Activated naive CD8-positive, alpha-beta T cell treated with anti-CD3 and anti-CD28 coated beads, Interleukin-2, amount 50 U/mL, for 24 hours (primary cell): ENCODE data around the gene RRM1.
"Not testable (repeated sequence)": the region's sequence is repeated elsewhere in the genome, so short reads cannot be mapped to it uniquely, and the experiment has no call there.

Experiments used
- ATAC-seq: fragments of 150-1000 bp; cut with Tn5 transposase; one replicate; pipeline ENCODE4 v1.10.0; 2021
- DNase-seq: peaks from one replicate; pipeline ENCODE4 v3.0.0; 2021
- H3K27ac Mint-ChIP-seq: one replicate; pipeline ENCODE4 v1.8.0; 2021; ENCODE audit warnings: mild to moderate bottlenecking, mixed read lengths
- H3K27me3 Mint-ChIP-seq: one replicate; pipeline ENCODE4 v1.8.0; 2021; ENCODE audit warnings: mixed read lengths
- H3K36me3 Mint-ChIP-seq: one replicate; pipeline ENCODE4 v1.8.0; 2021; ENCODE audit warnings: low read depth, mixed read lengths
- H3K4me1 Mint-ChIP-seq: one replicate; pipeline ENCODE4 v1.8.0; 2021; ENCODE audit warnings: mixed read lengths
- H3K4me3 Mint-ChIP-seq: one replicate; pipeline ENCODE4 v1.8.0; 2021; ENCODE audit warnings: mild to moderate bottlenecking, moderate library complexity, mixed read lengths
- H3K9me3 Mint-ChIP-seq: one replicate; pipeline ENCODE4 v1.8.0; 2021; ENCODE audit warnings: mixed read lengths

Gene RRM1

DNA sequence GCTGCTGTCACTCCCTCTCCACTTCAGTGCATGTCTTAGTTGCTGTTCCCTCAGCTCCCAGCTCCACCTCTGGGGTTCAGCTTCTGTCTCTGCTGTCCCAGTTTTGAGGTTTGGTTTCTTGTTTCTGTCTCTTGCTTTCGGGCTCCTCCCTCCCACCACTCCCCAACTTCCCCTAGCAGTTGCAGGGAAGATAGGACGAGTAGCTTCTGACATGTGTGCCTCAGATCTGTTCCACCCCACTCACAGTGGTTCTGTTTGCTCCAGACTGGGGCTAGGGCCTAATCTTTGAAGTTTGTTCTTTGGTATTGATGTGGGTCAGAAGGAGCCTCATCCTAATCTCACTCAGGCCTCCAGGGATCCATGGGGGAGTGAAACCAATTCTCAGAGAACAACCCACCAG, 2.6 kb upstream of the RRM1 start:
- H3K9me3 Mint-ChIP-seq: no peaks in the 10 kb centered on the region
- peaks cover 63% of the 10 kb centered on the region for H3K4me1 Mint-ChIP-seq
- peaks cover 34% of the 10 kb centered on the region for H3K36me3 Mint-ChIP-seq
- DNase-seq (no peak), ATAC-seq (no peak)
- no peak overlapping the region for H3K27ac Mint-ChIP-seq
- no peak overlapping the region for H3K4me3 Mint-ChIP-seq
- H3K27me3 Mint-ChIP-seq: no peaks in the 10 kb centered on the region

- Mint-ChIP-seq H3K27me3 (no peaks in the 10 kb centered on the region), H3K4me3 (peak overlapping the region; percentile 94), H3K9me3 (no peaks in the 10 kb centered on the region), H3K4me1 (peaks cover 65% of the 10 kb centered on the region), H3K36me3 (peaks cover 33% of the 10 kb centered on the region), H3K27ac (peak overlapping the region; percentile 93)
- DNase-seq: no peak
- ATAC-seq: no peak
These were observed 866 bp upstream of the RRM1 start for GRCh38 chr11:4093519-4094347.

GRCh38 chr11:4095509-4096230, 1.1 kb downstream of the RRM1 start:
- H3K4me3 Mint-ChIP-seq: peak overlapping the region; percentile 94
- no peak for DNase-seq
- no peaks in the 10 kb centered on the region for H3K27me3 Mint-ChIP-seq
- H3K27ac Mint-ChIP-seq: peak overlapping the region; percentile 93
- no peaks in the 10 kb centered on the region for H3K9me3 Mint-ChIP-seq
- H3K4me1 Mint-ChIP-seq: peaks cover 68% of the 10 kb centered on the region
- peaks cover 44% of the 10 kb centered on the region for H3K36me3 Mint-ChIP-seq
- no peak for ATAC-seq

- ATAC-seq (no peak), DNase-seq (no peak)
- peaks cover 51% of the 10 kb centered on the region for H3K4me1 Mint-ChIP-seq
- no peak overlapping the region for H3K4me3 Mint-ChIP-seq
- H3K27me3 Mint-ChIP-seq: no peaks in the 10 kb centered on the region
- no peaks in the 10 kb centered on the region for H3K9me3 Mint-ChIP-seq
- peaks cover 56% of the 10 kb centered on the region for H3K36me3 Mint-ChIP-seq
- no peak overlapping the region for H3K27ac Mint-ChIP-seq
These were observed 3.5 kb downstream of the RRM1 start for GRCh38 chr11:4098026-4098621.

DNA sequence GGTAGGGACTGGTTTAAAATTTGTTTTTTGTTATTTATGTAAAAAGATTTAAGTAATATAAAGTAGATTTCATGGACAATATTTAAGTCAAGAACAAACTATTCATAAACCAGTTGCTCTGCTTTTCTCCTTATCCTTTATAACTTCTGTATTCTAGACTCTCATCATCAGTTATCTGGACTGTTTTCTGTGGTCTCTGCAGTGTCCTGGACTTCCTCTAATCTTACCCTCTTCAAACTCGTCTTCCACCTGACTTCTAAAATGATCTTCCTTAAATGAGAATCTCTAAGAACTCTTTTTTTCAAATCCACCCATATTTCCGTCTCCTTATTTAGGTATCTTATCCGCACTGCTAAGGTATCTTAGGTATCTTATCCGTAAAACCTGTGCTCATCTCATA, 8.1 kb downstream of the RRM1 start:
- no peak overlapping the region for H3K27ac Mint-ChIP-seq
- H3K4me1 Mint-ChIP-seq: peaks cover 26% of the 10 kb centered on the region

GRCh38 chr11:4103269-4103668, 8.7 kb downstream of the RRM1 start:
- peaks cover 62% of the 10 kb centered on the region for H3K36me3 Mint-ChIP-seq
- peaks cover 25% of the 10 kb centered on the region for H3K4me1 Mint-ChIP-seq
- H3K4me3 Mint-ChIP-seq: no peak overlapping the region
- H3K9me3 Mint-ChIP-seq: no peaks in the 10 kb centered on the region
- H3K27ac Mint-ChIP-seq: no peak overlapping the region
- no peak for ATAC-seq
- DNase-seq: no peak
- H3K27me3 Mint-ChIP-seq: no peaks in the 10 kb centered on the region

More for the DNA sequence above, 8.1 kb downstream of the RRM1 start:
- Mint-ChIP-seq H3K4me3 (no peak overlapping the region), H3K9me3 (no peaks in the 10 kb centered on the region), H3K27me3 (no peaks in the 10 kb centered on the region), H3K36me3 (peaks cover 58% of the 10 kb centered on the region)
- ATAC-seq: no peak
- DNase-seq: no peak

- no peaks in the 10 kb centered on the region for H3K9me3 Mint-ChIP-seq
- peaks cover 57% of the 10 kb centered on the region for H3K36me3 Mint-ChIP-seq
- no peak overlapping the region for H3K4me3 Mint-ChIP-seq
- DNase-seq (no peak), ATAC-seq (no peak)
- no peak overlapping the region for H3K27ac Mint-ChIP-seq
- H3K27me3 Mint-ChIP-seq: no peaks in the 10 kb centered on the region
- peaks cover 5% of the 10 kb centered on the region for H3K4me1 Mint-ChIP-seq
These were observed 11.3 kb downstream of the RRM1 start for GRCh38 chr11:4105916-4106315.

DNA sequence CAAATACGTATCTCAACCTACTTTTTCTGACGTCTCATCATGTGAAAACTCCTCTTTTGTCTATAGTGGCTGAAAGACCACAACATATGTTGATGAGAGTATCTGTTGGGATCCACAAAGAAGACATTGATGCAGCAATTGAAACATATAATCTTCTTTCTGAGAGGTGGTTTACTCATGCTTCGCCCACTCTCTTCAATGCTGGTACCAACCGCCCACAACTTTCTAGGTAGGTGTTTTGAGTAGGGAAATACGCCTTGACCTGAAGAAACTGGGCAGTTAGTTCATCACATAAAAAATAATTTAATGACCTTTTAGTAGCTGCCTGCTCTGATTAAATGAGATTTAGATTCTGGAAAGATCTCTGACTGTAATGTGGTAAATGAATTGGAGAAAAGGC, 17.2 kb downstream of the RRM1 start:
- Mint-ChIP-seq H3K9me3 (no peaks in the 10 kb centered on the region), H3K27ac (no peak overlapping the region), H3K4me1 (peaks cover 2% of the 10 kb centered on the region), H3K4me3 (no peak overlapping the region), H3K27me3 (no peaks in the 10 kb centered on the region), H3K36me3 (peaks cover 58% of the 10 kb centered on the region)
- no peak for DNase-seq
- ATAC-seq: no peak

GRCh38 chr11:4115128-4115527, 20.5 kb downstream of the RRM1 start:
- ATAC-seq: no peak
- Mint-ChIP-seq H3K27ac (no peak overlapping the region), H3K9me3 (no peaks in the 10 kb centered on the region), H3K4me3 (no peak overlapping the region), H3K36me3 (peaks cover 57% of the 10 kb centered on the region), H3K4me1 (peaks cover 2% of the 10 kb centered on the region), H3K27me3 (no peaks in the 10 kb centered on the region)
- DNase-seq: no peak

DNA sequence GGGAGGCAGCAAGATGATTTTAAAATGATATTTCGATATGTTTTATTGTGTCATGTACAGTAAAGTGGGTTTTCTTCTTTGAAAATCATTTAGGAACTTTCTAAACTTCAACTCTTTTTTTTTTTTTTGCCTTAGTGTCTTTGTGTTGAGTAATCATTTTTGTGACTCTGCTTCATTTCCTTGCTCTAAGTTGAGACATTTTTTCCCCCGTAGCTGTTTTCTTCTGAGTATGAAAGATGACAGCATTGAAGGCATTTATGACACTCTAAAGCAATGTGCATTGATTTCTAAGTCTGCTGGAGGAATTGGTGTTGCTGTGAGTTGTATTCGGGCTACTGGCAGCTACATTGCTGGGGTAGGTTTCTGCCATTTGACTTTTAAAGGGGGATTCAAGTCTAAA, 23.5 kb downstream of the RRM1 start:
- no peak overlapping the region for H3K4me3 Mint-ChIP-seq
- H3K27me3 Mint-ChIP-seq: no peaks in the 10 kb centered on the region
- H3K27ac Mint-ChIP-seq: no peak overlapping the region
- peaks cover 2% of the 10 kb centered on the region for H3K4me1 Mint-ChIP-seq
- ATAC-seq (no peak), DNase-seq (no peak)
- H3K9me3 Mint-ChIP-seq: no peaks in the 10 kb centered on the region
- peaks cover 57% of the 10 kb centered on the region for H3K36me3 Mint-ChIP-seq

DNA sequence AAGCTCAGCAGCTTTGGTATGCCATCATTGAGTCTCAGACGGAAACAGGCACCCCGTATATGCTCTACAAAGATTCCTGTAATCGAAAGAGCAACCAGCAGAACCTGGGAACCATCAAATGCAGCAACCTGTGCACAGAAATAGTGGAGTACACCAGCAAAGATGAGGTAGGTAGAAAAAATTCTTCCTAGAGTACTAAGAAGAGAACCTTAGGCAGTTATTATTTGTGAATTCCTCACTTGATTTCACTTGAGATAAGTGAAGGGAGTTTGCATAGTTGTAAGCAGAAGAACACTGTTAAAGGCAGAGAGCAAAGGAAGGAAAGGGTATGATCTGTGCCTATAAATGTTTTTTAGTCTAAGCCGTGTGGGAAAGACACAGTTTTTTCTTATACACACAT, 28.6 kb downstream of the RRM1 start:
- no peaks in the 10 kb centered on the region for H3K4me1 Mint-ChIP-seq
- no peaks in the 10 kb centered on the region for H3K9me3 Mint-ChIP-seq
- no peaks in the 10 kb centered on the region for H3K27me3 Mint-ChIP-seq
- H3K36me3 Mint-ChIP-seq: peaks cover 74% of the 10 kb centered on the region
- ATAC-seq: no peak
- no peak overlapping the region for H3K27ac Mint-ChIP-seq
- no peak for DNase-seq
- no peak overlapping the region for H3K4me3 Mint-ChIP-seq

DNA sequence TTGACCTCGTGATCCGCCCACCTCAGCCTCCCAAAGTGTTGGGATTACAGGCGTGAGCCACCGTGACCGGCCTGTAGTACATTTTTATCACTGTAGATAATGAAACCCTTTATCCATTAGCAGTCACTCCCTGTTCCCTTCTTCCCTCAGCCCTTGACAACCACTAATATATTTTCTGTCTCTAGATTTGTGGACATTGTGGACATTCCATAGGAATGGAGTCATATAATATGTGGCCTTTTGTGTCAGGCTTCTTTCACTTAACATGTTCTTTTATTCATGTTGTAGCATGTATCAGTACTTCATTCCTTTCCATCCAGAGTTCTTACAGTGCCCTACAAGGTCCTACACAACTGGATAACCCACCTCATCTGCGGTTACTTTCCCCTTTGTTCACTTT, 30.5 kb downstream of the RRM1 start:
- ATAC-seq (no peak), DNase-seq (no peak)
- Mint-ChIP-seq H3K27me3 (no peaks in the 10 kb centered on the region), H3K27ac (no peak overlapping the region), H3K9me3 (no peaks in the 10 kb centered on the region), H3K4me3 (no peak overlapping the region), H3K36me3 (peaks cover 74% of the 10 kb centered on the region), H3K4me1 (no peaks in the 10 kb centered on the region)

DNA sequence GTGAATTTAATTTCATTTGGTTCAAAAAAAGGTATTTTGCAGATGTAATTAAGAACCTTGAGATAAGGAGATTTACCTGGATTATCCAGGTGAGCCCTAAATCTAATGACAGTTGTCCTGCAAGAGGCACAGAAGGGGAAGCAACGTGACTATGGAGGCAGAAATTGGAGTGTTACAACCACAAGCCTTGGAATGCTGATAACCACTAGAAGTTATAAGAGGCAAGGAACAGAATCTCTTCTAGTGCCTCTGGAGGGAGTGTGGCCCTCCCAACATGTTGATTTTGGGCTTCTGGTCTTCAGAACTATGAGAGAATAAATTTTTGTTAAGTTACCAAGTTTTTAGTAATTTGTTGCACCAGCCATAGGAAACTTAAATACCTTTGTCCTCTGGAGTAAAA, 32.8 kb downstream of the RRM1 start:
- ATAC-seq (no peak), DNase-seq (no peak)
- H3K9me3 Mint-ChIP-seq: no peaks in the 10 kb centered on the region
- no peak overlapping the region for H3K4me3 Mint-ChIP-seq
- no peaks in the 10 kb centered on the region for H3K4me1 Mint-ChIP-seq
- no peak overlapping the region for H3K27ac Mint-ChIP-seq
- no peaks in the 10 kb centered on the region for H3K27me3 Mint-ChIP-seq
- peaks cover 72% of the 10 kb centered on the region for H3K36me3 Mint-ChIP-seq

DNA sequence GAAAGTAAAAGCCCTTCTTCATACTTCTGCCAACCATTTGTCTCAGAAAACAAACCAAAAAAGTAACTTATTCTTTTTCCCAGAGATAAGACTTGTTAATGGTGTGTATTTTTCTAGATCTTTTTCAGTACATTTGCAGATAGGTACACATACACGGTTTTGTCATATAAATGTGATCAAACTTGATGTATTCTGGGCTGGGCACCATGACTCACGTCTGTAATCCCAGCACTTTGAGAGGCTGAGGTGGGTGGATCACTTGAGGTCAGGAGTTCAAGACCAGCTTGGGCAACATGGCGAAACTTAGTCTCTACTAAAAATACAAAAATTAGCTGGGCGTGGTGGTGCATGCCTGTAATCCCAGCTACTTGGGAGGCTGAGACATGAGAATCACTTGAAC, 35.6 kb downstream of the RRM1 start:
- not testable (repeated sequence) for H3K27me3 Mint-ChIP-seq, H3K27ac Mint-ChIP-seq, H3K4me3 Mint-ChIP-seq, H3K4me1 Mint-ChIP-seq, H3K9me3 Mint-ChIP-seq, ATAC-seq, DNase-seq
- H3K36me3 Mint-ChIP-seq: peaks cover 76% of the 10 kb centered on the region

- peaks cover 15% of the 10 kb centered on the region for H3K9me3 Mint-ChIP-seq
- H3K4me1 Mint-ChIP-seq: no peaks in the 10 kb centered on the region
- DNase-seq: no peak
- ATAC-seq: no peak
- peaks cover 74% of the 10 kb centered on the region for H3K36me3 Mint-ChIP-seq
- no peak overlapping the region for H3K27ac Mint-ChIP-seq
- no peaks in the 10 kb centered on the region for H3K27me3 Mint-ChIP-seq
- no peak overlapping the region for H3K4me3 Mint-ChIP-seq
These were observed 40.2 kb downstream of the RRM1 start for GRCh38 chr11:4134806-4135205.
